GM19099 (cell line): ENCODE measurements around the gene RPS6KC1.

Experiments
- POLR2A ChIP-seq: IDR thresholded peaks from 3 replicates; pipeline ENCODE4 v1.6.1; 2011; ENCODE audit warnings: low read depth; ENCODE audit not compliant: insufficient read length; ENCODE audit errors: extremely low read depth

Gene RPS6KC1

GRCh38 chr1:213051127-213051880 is at the start of gene RPS6KC1:
Gene RPS6KC1 (plus strand): TSS chr1:213051241. CDS start chr1:213051405, 164 bp downstream.
- peak; percentile 61 for TF ChIP-seq POLR2A

GRCh38 chr1:213003256-213003655 is 47.8 kb upstream of the RPS6KC1 start:
- TF ChIP-seq POLR2A: no peak

- no peak for TF ChIP-seq POLR2A
Measured at GRCh38 chr1:213008564-213008963, 42.5 kb upstream of the RPS6KC1 start.

GRCh38 chr1:213014642-213015041 is 36.4 kb upstream of the RPS6KC1 start:
- TF ChIP-seq POLR2A: no peak

- peak; percentile 89 for TF ChIP-seq POLR2A
Measured at GRCh38 chr1:213015099-213016050, 35.7 kb upstream of the RPS6KC1 start, which contains the start of gene ANGEL2. Gene ANGEL2 (minus strand): TSS chr1:213015867. CDS start chr1:213015671, 196 bp downstream.

GRCh38 chr1:213017447-213018273 is 33.4 kb upstream of the RPS6KC1 start:
- no peak for TF ChIP-seq POLR2A

GRCh38 chr1:213019450-213019849 is 31.6 kb upstream of the RPS6KC1 start:
- TF ChIP-seq POLR2A: no peak

GRCh38 chr1:213020016-213020415 is 31.0 kb upstream of the RPS6KC1 start:
- no peak for TF ChIP-seq POLR2A

- no peak for TF ChIP-seq POLR2A
Measured at GRCh38 chr1:213032651-213033050, 18.4 kb upstream of the RPS6KC1 start.

- no peak for TF ChIP-seq POLR2A
Measured at GRCh38 chr1:213034713-213035112, 16.3 kb upstream of the RPS6KC1 start.

GRCh38 chr1:213035573-213035972 is 15.5 kb upstream of the RPS6KC1 start:
- TF ChIP-seq POLR2A: no peak

- TF ChIP-seq POLR2A: no peak
Measured at GRCh38 chr1:213041443-213041842, 9.6 kb upstream of the RPS6KC1 start.

- no peak for TF ChIP-seq POLR2A
Measured at GRCh38 chr1:213049232-213049631, 1.8 kb upstream of the RPS6KC1 start.

GRCh38 chr1:213050745-213051126 is 305 bp upstream of the RPS6KC1 start:
- no peak for TF ChIP-seq POLR2A

- TF ChIP-seq POLR2A: no peak
Measured at GRCh38 chr1:213051881-213052202, 801 bp downstream of the RPS6KC1 start.

- no peak for TF ChIP-seq POLR2A
Measured at GRCh38 chr1:213053455-213053854, 2.4 kb downstream of the RPS6KC1 start.

- TF ChIP-seq POLR2A: no peak
Measured at GRCh38 chr1:213054142-213054541, 3.1 kb downstream of the RPS6KC1 start.
